HG02884 (cell line): Measurements from ENCODE around the gene SRP54.
"Not testable (repeated sequence)": the region's sequence is repeated elsewhere in the genome, so short reads cannot be mapped to it uniquely, and the experiment has no call there.

Experiments
- ATAC-seq: cut with Tn5 transposase; IDR thresholded peaks from one replicate; pipeline ENCODE4 v1.9.1; 2021; ENCODE audit warnings: mild to moderate bottlenecking, moderate library complexity; ENCODE audit not compliant: unreplicated experiment

The SRP54 gene

DNA sequence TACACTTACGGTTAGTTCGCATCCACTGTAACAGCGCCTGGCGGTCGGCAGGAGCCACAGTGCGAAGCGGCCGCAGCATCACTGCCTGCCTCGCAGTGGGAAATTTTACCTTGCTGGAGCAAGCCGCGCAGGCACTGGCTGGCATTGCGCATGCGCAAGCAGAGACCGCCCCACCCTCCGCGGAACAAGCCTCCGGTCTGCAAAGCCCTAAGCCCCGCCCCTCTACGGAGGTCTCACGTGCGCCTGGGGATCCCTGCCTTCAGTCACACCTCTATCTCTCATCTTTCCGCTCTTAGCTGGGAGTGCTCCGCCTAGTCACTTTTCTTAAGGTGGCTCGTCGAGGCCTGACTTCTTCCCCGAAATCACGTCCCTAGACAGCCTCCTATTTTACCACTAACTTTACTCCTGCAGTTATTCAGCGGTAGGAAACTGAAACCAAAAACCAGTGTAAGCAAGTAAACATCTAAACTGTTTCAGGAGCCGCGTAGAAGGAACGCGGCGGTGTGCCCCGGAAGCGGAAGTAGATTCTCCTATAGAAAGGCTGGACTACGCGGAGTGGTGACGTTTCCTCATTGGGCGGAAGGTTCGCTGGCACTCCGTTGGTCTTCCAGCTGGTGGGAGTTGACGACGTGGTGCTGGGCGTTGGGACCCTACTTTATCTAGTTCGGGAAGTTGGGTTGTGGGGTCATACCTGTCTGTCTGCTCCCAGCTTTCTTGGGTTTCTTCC lies at the start of gene SRP54:
TSS of gene SRP54 (plus strand) at position 572 of the 727 bp plus-strand sequence. CDS start 13,718 bp downstream, outside the sequence.
- ATAC-seq, result peak; percentile 79

- no peak for ATAC-seq
Measured at GRCh38 chr14:34933301-34933700, 49.5 kb upstream of the SRP54 start.

- ATAC-seq, result no peak
Measured at GRCh38 chr14:34935488-34935887, 47.3 kb upstream of the SRP54 start.

DNA sequence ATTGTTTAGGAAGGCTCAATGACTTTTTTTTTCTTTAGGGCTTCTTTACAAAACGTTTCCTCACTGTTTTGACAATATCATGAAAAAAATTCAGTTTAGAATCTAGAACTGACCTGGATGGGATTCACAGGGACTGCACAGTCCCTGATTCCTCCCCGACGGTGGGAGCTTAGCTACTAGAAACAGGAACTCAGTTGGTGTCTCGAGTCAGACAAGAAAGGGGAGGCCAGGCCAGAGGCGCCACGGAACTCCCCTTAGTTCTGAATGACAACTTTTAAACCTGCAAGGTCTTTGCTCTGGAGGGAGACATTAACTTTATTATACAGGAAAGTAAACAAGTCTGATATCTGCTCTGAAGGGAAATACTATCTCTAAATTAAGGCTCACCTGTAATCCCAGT lies 45.4 kb upstream of the SRP54 start:
- ATAC-seq, result no peak

GRCh38 chr14:34937876-34938275 lies 44.9 kb upstream of the SRP54 start:
- no peak for ATAC-seq

DNA sequence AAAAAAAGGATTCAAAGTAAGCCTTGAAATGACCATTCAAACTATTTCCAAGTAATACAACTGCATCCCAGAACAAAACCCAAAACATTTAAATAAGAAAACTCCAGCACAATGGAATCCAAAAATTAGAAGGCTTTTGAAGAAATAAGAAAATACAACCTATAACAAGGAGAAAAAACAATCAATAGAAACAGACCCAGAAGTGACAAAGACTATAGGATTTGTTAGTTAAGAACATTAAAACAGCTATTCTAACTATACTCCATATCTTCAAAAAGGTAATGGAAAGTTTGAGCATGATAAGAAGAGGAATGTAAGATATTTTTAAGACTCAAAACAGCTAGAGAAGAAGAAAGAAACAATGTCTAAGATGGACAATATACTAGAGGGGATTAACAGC lies 39.3 kb upstream of the SRP54 start:
- no peak for ATAC-seq

DNA sequence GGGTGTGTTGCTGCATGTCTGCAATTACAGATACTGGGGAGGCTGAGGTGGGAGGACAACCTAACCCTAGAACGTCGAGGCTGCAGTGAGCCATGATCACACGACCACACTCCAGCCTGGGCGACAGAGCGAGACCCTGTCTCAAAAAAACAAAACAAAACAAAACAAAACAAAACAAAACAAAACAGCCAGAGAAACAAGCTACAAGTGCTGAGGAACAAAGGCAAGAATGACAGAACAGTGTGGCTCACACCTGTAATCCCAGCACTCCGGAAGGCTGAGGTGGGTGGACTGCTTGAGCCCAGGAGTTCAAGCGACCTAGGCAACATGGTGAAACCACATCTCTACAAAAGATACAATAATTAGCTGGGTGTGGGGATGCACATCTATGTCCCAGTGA lies 38.0 kb upstream of the SRP54 start:
- no peak for ATAC-seq

DNA sequence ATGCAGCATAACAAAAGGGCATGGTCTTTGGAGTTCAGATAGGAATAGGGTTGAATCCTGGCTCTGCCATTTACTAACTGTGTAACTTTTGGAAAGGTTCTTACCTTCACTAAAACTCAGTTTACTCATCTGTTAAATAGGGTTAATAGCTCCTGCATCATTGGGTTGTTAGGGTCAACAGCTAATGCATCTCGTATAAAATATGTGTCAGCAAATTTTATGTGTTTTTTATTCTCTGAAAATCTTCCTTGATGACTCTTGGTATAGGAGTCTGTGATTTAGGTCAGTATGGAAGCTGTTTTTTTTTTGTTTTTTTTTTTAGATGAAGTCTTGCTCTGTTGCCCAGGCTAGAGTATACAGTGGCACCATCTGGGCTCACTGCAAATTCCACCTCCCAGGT lies 36.1 kb upstream of the SRP54 start:
- no peak for ATAC-seq

DNA sequence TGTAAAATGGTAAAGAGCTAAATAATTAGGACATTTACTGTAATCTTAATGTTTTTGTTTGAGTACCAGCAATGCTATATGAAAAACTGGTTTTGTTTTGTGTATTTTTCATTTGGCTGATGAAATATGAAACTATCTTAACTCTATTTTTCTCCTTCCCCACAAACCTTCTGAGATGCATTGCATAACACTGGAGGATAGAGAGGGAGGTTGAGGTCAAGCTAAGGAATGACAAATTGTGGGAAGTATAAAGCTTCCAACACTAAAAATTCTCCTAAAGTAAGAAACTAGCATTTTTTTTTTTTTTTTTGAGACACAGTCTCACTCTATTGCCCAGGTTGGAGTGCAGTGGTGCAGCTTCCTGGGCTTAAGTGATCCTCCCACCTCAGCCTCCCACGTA lies 31.5 kb upstream of the SRP54 start:
- ATAC-seq, result no peak

GRCh38 chr14:34956931-34957330 lies 25.9 kb upstream of the SRP54 start:
- ATAC-seq, result no peak

DNA sequence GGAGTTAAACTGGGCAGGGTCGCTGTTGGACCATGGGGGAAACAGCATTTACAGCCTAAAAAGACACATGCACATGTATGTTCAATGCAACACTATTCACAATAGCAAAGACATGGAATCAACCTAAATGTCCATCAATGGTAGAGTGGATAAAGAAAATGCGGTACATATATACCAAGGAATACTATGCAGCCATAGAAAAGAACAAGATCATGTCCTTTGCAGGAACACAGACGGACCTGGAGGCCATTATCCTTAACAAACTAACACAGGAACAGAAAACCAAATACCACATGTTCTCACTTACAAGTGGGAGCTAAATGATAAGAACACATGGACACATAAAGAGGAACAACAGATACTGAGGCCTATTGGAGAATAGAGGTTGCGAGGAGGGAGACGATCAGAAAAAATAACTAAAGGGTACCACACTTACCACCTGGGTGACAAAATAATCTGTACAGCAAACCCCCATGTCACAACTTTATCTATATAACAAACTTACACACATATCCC lies 25.0 kb upstream of the SRP54 start:
- ATAC-seq, result no peak

GRCh38 chr14:34962106-34962505 lies 20.7 kb upstream of the SRP54 start:
- not testable (repeated sequence) for ATAC-seq

DNA sequence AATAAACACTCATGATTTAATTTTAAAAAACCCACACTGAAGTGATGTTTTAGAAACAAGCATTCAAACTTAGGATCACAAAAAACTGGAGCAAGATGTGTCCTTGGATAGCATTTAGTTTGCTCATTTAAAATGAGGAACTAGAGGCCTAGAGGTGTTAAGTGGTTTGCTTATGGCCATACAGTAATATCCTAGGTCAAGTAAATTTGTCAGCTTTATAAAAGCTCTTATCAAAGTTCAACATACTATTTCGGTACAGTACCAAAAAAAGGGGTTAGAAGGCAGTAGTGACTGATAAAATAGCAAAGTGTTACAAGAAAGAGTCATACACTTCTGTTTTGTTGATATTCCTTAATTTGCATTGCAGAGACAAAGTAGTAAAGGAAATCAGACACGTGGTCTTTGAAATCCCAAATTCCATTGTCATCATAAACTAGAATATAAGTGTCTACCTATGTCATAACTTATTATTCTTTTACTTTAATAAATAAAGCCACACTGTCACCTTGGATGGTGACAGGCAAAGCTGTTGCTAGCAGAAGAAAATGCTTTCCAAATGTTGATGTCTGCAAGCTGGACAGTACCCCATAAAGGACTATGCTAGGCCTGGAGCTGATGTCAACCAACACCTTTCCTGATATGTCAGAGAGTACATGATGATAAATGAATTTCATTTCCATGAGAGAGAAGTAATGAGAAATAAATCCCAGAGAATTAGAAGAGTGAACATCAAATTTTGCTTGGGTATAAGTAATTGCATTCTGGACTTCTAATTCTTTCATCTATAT lies 17.6 kb upstream of the SRP54 start:
- no peak for ATAC-seq

GRCh38 chr14:34965912-34966311 lies 16.9 kb upstream of the SRP54 start:
- no peak for ATAC-seq

- ATAC-seq, result peak; percentile 90
Measured at GRCh38 chr14:34966413-34966812, 16.4 kb upstream of the SRP54 start.

GRCh38 chr14:34970665-34971064 lies 12.1 kb upstream of the SRP54 start:
- ATAC-seq, result no peak

- ATAC-seq, result no peak
Measured at GRCh38 chr14:34971381-34971780, 11.4 kb upstream of the SRP54 start.

DNA sequence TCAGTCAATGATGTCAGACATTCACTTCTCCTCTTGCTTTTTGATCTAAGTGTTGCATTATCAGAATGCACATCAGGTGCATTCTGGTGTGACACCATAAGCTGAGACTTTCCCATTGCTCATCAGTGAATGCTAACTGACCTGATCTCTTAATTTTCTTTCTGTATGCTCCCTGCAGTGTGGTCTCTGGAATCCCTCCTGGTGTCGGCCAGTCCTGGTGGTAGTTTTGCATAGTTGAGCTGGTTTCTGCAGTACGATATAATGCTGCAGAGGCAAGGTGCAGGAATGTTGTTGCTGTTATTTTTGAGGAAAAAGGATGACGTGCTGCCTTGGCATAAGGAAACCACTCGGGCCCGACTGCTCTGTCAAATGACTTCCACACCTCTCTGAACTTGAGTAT lies 11.0 kb upstream of the SRP54 start:
- ATAC-seq, result no peak

- no peak for ATAC-seq
Measured at GRCh38 chr14:34978444-34978843, 4.3 kb upstream of the SRP54 start.

DNA sequence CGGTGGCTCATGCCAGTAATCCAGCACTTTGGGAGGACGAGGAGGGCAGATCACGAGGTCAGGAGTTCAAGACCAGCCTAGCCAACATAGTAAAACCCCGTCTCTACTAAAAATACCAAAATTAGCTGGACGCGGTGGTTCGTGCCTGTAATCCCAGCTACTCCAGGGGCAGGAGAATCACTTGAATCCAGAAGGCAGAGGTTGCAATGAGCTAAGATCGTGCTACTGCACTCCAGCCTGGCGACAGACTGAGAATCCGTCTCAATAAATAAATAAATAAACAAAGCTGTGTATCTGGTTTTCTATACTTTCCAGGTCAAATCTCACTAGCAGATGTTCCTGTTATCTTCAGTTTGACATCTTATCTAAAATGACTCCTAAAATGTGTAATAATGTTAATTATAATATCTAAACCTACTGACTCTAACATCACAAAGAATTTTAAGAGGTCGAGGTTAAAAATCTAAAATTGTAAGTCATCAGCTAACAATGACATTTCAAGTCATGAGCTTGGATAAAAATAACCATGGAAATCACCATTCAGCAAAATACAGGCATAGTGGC lies 2.4 kb upstream of the SRP54 start:
- no peak for ATAC-seq

- peak; percentile 6 for ATAC-seq
Measured at GRCh38 chr14:34981743-34982420, 910 bp upstream of the SRP54 start.
